SK-N-SH (cell line): Measurements from ENCODE around the gene DEXI. TPM values are rescaled to one million over a fixed set of nuclear protein-coding genes. Genes with fewer than 3 reads are reported as not detected.

Experiments used
- CTCF ChIA-PET: fragments of 300-600, 350-600 bp; formaldehyde crosslinking; extraction: SDS; loops from one replicate; lab custom pipeline; 2021; lab: Yijun Ruan, JAX
- POLR2A ChIA-PET: fragments of 350-600 bp; sonication (Branson Sonifier 250); formaldehyde crosslinking; extraction: SDS; loops from one replicate; lab custom pipeline; 2020; ENCODE audit warnings: antibody characterized with exemption, inconsistent platforms; lab: Yijun Ruan, JAX
- DNase-seq: peaks from one replicate; pipeline ENCODE4 v3.0.0; 2012
- H2AFZ ChIP-seq: fragments of 200-600 bp; sonication (generic); 2 replicates; pipeline ENCODE4 v1.8.1; 2016; ENCODE audit warnings: antibody characterized with exemption, mild to moderate bottlenecking, low read depth
- H3F3A ChIP-seq: fragments of 200-600 bp; sonication (generic); replicated peaks from 2 replicates; pipeline ENCODE3; 2016; ENCODE audit warnings: antibody characterized with exemption, mild to moderate bottlenecking; ENCODE audit not compliant: insufficient read depth
- H3K27ac ChIP-seq, 2 experiments: fragments of 200-500 bp in 1 of 2; fragments of 200-600 bp in 1 of 2; sonication (Bioruptor generic) in 1 of 2; sonication (generic), shearing (Covaris generic) in 1 of 2; 2 replicates each; pipeline versions ENCODE4 v1.5.1 to v1.6.1; 2014 to 2016; ENCODE audit warnings: low read depth in 2 of 2, inconsistent platforms in 1 of 2, low read length in 1 of 2, mild to moderate bottlenecking in 1 of 2, mixed read lengths in 1 of 2
- H3K27me3 ChIP-seq: fragments of 200-600 bp; sonication (generic), shearing (Covaris generic); 2 replicates; pipeline ENCODE4 v1.6.1; 2016; ENCODE audit warnings: mixed run types; ENCODE audit not compliant: insufficient read depth
- H3K36me3 ChIP-seq, 2 experiments: fragments of 200-500 bp in 1 of 2; fragments of 200-600 bp in 1 of 2; sonication (Bioruptor generic) in 1 of 2; sonication (generic) in 1 of 2; replicated peaks in 1 of 2; 2 replicates each; pipeline versions ENCODE3 to v1.5.1; 2014 to 2016; ENCODE audit warnings: low read length in 1 of 2, mild to moderate bottlenecking in 1 of 2; ENCODE audit not compliant: insufficient read depth in 2 of 2, control insufficient read depth in 1 of 2
- H3K4me1 ChIP-seq, 2 experiments: fragments of 200-500 bp in 1 of 2; fragments of 200-600 bp in 1 of 2; sonication (Bioruptor generic) in 1 of 2; sonication (generic), shearing (Covaris generic) in 1 of 2; 2 replicates each; pipeline versions ENCODE4 v1.5.1 to v1.6.1; 2014 to 2016; ENCODE audit warnings: low read depth in 1 of 2, low read length in 1 of 2, mixed run types in 1 of 2; ENCODE audit not compliant: insufficient read depth in 2 of 2, control insufficient read depth in 1 of 2
- H3K4me2 ChIP-seq: fragments of 200-600 bp; sonication (generic), shearing (Covaris generic); 2 replicates; pipeline ENCODE4 v1.6.1; 2017; ENCODE audit warnings: mixed run types
- H3K4me3 ChIP-seq, 2 experiments: fragments of 200-500 bp in 1 of 2; fragments of 200-600 bp in 1 of 2; sonication (Bioruptor generic) in 1 of 2; sonication (generic), shearing (Covaris generic) in 1 of 2; 2 replicates each; pipeline versions ENCODE4 v1.5.1 to v1.8.1; 2014 to 2016; ENCODE audit warnings: low read depth in 2 of 2, inconsistent platforms in 1 of 2, low read length in 1 of 2, mild to moderate bottlenecking in 1 of 2, mixed read lengths in 1 of 2, moderate library complexity in 1 of 2
- H3K79me2 ChIP-seq: fragments of 200-600 bp; sonication (generic); 2 replicates; pipeline ENCODE4 v1.8.1; 2017; ENCODE audit warnings: mild to moderate bottlenecking; ENCODE audit not compliant: insufficient read depth
- H3K9ac ChIP-seq: fragments of 200-600 bp; sonication (generic); 2 replicates; pipeline ENCODE4 v1.6.1; 2017; ENCODE audit warnings: mixed run types
- H3K9me2 ChIP-seq: fragments of 200-600 bp; sonication (generic); 2 replicates; pipeline ENCODE4 v1.6.1; 2017; ENCODE audit warnings: mixed run types
- H3K9me3 ChIP-seq: fragments of 200-600 bp; sonication (generic); 2 replicates; pipeline ENCODE4 v1.6.1; 2017; ENCODE audit warnings: mixed run types, mild to moderate bottlenecking, moderate library complexity
- H4K20me1 ChIP-seq: fragments of 200-600 bp; sonication (generic); 2 replicates; pipeline ENCODE4 v1.6.1; 2017; ENCODE audit warnings: mild to moderate bottlenecking, mixed run types; ENCODE audit not compliant: insufficient read depth
- FOXJ3 ChIP-seq: sonication (generic); formaldehyde crosslinking; IDR thresholded peaks from 2 replicates; pipeline ENCODE4 v1.5.1; 2020; ENCODE audit warnings: mild to moderate bottlenecking, missing genetic modification reagents
- GABPA ChIP-seq: IDR thresholded peaks from 2 replicates; pipeline ENCODE4 v1.4.0; 2012; ENCODE audit warnings: low read depth, mild to moderate bottlenecking
- GATA2 ChIP-seq: sonication (generic); formaldehyde crosslinking; IDR thresholded peaks from 2 replicates; pipeline ENCODE4 v1.5.0; 2020; ENCODE audit warnings: mild to moderate bottlenecking, missing genetic modification reagents
- MAX ChIP-seq: IDR thresholded peaks from 2 replicates; pipeline ENCODE4 v1.4.0; 2012; ENCODE audit warnings: low read depth
- MEF2A ChIP-seq: IDR thresholded peaks from 2 replicates; pipeline ENCODE4 v1.4.0; 2012; ENCODE audit warnings: low read depth, borderline replicate concordance
- MXI1 ChIP-seq: IDR thresholded peaks from 2 replicates; pipeline ENCODE4 v1.6.1; 2012; ENCODE audit warnings: mild to moderate bottlenecking, low read depth, low read length, improper control_type of control experiment
- NFIC ChIP-seq: IDR thresholded peaks from 2 replicates; pipeline ENCODE4 v1.4.0; 2012; ENCODE audit warnings: borderline replicate concordance
- NRF1 ChIP-seq: IDR thresholded peaks from 2 replicates; pipeline ENCODE4 v1.6.1; 2012; ENCODE audit warnings: low read depth, mild to moderate bottlenecking, low read length
- POLR2AphosphoS5 ChIP-seq: IDR thresholded peaks from 2 replicates; pipeline ENCODE4 v1.6.1; 2012; ENCODE audit warnings: low read depth, low read length
- REST ChIP-seq: IDR thresholded peaks from 2 replicates; pipeline ENCODE4 v1.6.1; 2012; ENCODE audit warnings: mild to moderate bottlenecking, low read depth, low read length, moderate library complexity
- TEAD4 ChIP-seq: IDR thresholded peaks from 2 replicates; pipeline ENCODE4 v1.4.0; 2012; ENCODE audit warnings: mild to moderate bottlenecking, borderline replicate concordance; ENCODE audit not compliant: insufficient read depth
- WGBS: methylation state at CpG from one replicate; pipeline ENCODE4 v1.1.6; 2017; ENCODE audit warnings: low lambda C conversion rate; 5-methylcytosine and 5-hydroxymethylcytosine counted together
- polyA plus RNA-seq, 3 experiments: library from polyadenylated mRNA; depleted of rRNA; stranded (reverse); fragments of >200 nt; gene quantifications; 2 replicates each; pipeline ENCODE4 v1.2.3, GENCODE V29; 2012

Gene DEXI
- polyA plus RNA-seq, 1 of the 3 experiments (the other 2 are of a cell fraction): 55.5 TPM

GRCh38 chr16:10957771-10958482, 15.7 kb upstream of the DEXI start (continued):
- TF ChIP-seq NFIC: peak; percentile 84
- peak; percentile 75 for TF ChIP-seq MEF2A
- no peak for TF ChIP-seq MXI1
- peak; percentile 48; the same call in 1 of the 2 replicates for TF ChIP-seq GATA2 (CRISPR knock-in tag)

GRCh38 chr16:10954903-10955302, 12.6 kb upstream of the DEXI start:
- Histone ChIP-seq H3K9me3 (no peaks in the 10 kb centered on the region), H2AFZ (no peak overlapping the region), H3K27me3 (no peaks in the 10 kb centered on the region), H3K9me2 (no peaks in the 10 kb centered on the region), H3K4me2 (no peak overlapping the region), H3F3A (peaks cover 21% of the 10 kb centered on the region), H3K79me2 (peaks cover 46% of the 10 kb centered on the region; the same call in 1 of the 2 replicates), H4K20me1 (0 out of 2 replicates have a peak, but pooled peaks cover 2% of the 10 kb centered on the region), H3K9ac (no peak overlapping the region), H3K4me3 (no peak overlapping the region), H3K27ac (0 out of 4 replicates have a peak overlapping the region, but pooled peaks have one; percentile 1 to 8), H3K4me1 (peaks cover 49% of the 10 kb centered on the region in 2 experiments), H3K36me3 (no peaks in the 10 kb centered on the region)
- ChIA-PET POLR2A (no interaction called here), CTCF (interaction anchor here (0.6 to 12.0 kb wide), 11 partner anchors 13 to 1700 kb away, joined by 3 to 199 read pairs (median 3); partner anchors contain the start of gene SOCS1)
- DNase-seq: no peak
- TF ChIP-seq NRF1: no peak
- TF ChIP-seq MAX: no peak
- no peak for TF ChIP-seq GABPA
- no peak for TF ChIP-seq MEF2A
- TF ChIP-seq FOXJ3 (CRISPR knock-in tag): no peak
- TF ChIP-seq POLR2AphosphoS5: no peak
- TF ChIP-seq REST: no peak
- no peak for TF ChIP-seq TEAD4
- WGBS: 88% methylated on average over 5 of the region's 7 CpGs
